ENCODE measurements around the gene ZNF776. TPM values are rescaled to one million over a fixed set of nuclear protein-coding genes. Genes with fewer than 3 reads are reported as not detected.
A peak's percentile ranks its signal among the peaks of the same experiment; 100 is the strongest.

Gene ZNF776
- total and polyA plus RNA-seq, 2 of the 13 experiments (the other 11 are each of a cell fraction or from before 2014, with no cell fraction given) = 7.6 to 16.9 TPM

DNA sequence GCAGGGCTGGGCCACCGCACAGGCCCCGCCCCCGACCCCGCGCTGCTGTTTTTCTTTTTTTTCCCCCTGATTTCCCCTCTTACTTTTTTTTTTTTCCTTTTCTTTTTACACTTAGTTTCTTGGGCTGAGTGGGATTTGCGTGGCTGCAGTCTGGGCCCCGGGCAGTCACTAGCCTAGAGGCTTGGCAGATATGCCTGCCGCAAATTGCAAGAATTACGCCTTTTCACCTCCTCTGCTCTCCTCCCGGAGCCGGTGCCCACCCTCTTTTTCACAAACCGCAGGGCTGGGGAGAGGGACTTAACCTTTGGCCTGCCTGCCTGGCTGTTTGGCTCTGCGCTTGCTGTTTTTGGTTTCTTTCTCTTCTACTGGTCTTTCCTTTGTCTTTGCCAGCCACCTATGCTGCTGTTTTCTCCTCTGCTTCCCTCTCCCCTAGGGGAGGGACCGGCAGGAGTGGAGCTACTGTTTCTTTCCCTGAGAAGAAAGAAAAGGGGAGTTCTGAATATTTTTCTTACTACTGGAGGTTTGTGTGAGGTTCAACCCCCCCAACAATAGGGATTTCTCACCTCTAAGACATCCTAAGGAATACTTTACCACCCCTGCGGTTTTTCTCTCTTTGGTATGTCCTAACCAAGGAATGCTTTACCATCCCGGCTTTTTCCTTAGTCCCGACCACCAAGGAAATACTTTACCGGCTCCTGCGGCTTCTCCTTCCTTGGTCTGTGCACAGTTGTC, 57.1 kb downstream of the ZNF776 start:
- H3K27me3 ChIP-seq (ENCODE audit: control insufficient read depth in 1 of 2, insufficient read depth in 2 of 2, low read length in 2 of 2) = no peaks in the 10 kb centered on the region
- BruUV-seq (replicated peaks) = no TSS peak
- ATAC-seq (peak; percentile 82), FAIRE-seq (no peak), DNase-seq (ENCODE audit: low spot score) (peak; percentile 30)
- peak overlapping the region; percentile 47 for H3K9ac ChIP-seq (ENCODE audit: insufficient read depth, low read depth, low read length)
- in situ Hi-C loops (cut with HindIII; ENCODE audit: extremely low pct_ligation_motif_present, low pct_unique_long_range_greater_than_20kb) = no loop called here
- peaks cover 7 to 17% of the 10 kb centered on the region in 2 experiments; a peak in 4 of 5 replicates for H3K36me3 ChIP-seq (replicated peaks in 1 of 2; ENCODE audit: control insufficient read depth in 1 of 2, insufficient read depth in 2 of 2, low read length in 2 of 2)
- H2AFZ ChIP-seq (ENCODE audit: low read length) = no peak overlapping the region
- H4K20me1 ChIP-seq (ENCODE audit: insufficient read depth, low read length) = no peaks in the 10 kb centered on the region
- H3K4me3 ChIP-seq (replicated peaks in 1 of 3; ENCODE audit: insufficient read depth in 1 of 3, low read depth in 2 of 3, low read length in 3 of 3) = peak overlapping the region; percentile 56 to 59 (median 59)
- no peaks in the 10 kb centered on the region for H3K79me2 ChIP-seq (ENCODE audit: insufficient read depth, low read length)
- WGBS (ENCODE audit: low lambda C conversion rate) = 49% methylated on average over 19 of the region's 19 CpGs
- peak overlapping the region; percentile 57 for H3K27ac ChIP-seq (ENCODE audit: extremely low read length, insufficient read depth, low read length)
- intact Hi-C loops (cut with micrococcal nuclease; ENCODE audit: unreplicated experiment) = no loop called here
- H3K4me1 ChIP-seq (ENCODE audit: insufficient read depth, low read length) = peaks cover 6% of the 10 kb centered on the region; the same call in 1 of the 2 replicates
- peak overlapping the region; percentile 47 for H3K4me2 ChIP-seq (ENCODE audit: low read depth, low read length)
- H3K9me3 ChIP-seq (ENCODE audit: low read length) = no peaks in the 10 kb centered on the region
- ChIA-PET POLR2A (interaction anchor here (0.9 to 1.2 kb wide), 2 partner anchors 11 to 49 kb away, joined by 3 to 5 read pairs; partner anchors contain the start of gene ZNF552), CTCF (ENCODE audit: low intra/inter-chr PET ratio, low total read pairs) (no interaction called here)
- TF ChIP-seq ZNF251 (CRISPR knock-in tag; IDR thresholded peaks at IDR 0.05) (no peak), SAP130 (CRISPR knock-in tag; IDR thresholded peaks at IDR 0.05; ENCODE audit: low read depth) (peak; percentile 37; the same call in 1 of the 2 replicates), ZNF382 (CRISPR knock-in tag; IDR thresholded peaks at IDR 0.05; ENCODE audit: borderline replicate concordance) (no peak), HNRNPL (IDR thresholded peaks at IDR 0.05; ENCODE audit: low read depth, low read length) (no peak), ZNF292 (CRISPR knock-in tag; IDR thresholded peaks at IDR 0.05; ENCODE audit: borderline replicate concordance, low read depth) (no peak), ZNF782 (CRISPR knock-in tag; IDR thresholded peaks at IDR 0.05; ENCODE audit: borderline replicate concordance) (no peak), NCOR1 (IDR thresholded peaks at IDR 0.05; ENCODE audit: borderline replicate concordance, low read length) (no peak), ZNF496 (CRISPR knock-in tag; IDR thresholded peaks at IDR 0.05; ENCODE audit: insufficient replicate concordance) (no peak), LCORL (IDR thresholded peaks at IDR 0.05) (no peak), LCORL (CRISPR knock-in tag; IDR thresholded peaks at IDR 0.05) (no peak)
- TF ChIP-seq, protein P1, sequence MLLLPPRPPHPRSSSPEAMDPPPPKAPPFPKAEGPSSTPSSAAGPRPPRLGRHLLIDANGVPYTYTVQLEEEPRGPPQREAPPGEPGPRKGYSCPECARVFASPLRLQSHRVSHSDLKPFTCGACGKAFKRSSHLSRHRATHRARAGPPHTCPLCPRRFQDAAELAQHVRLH (CRISPR knock-in tag; IDR thresholded peaks at IDR 0.05; ENCODE audit: borderline replicate concordance, low read depth) = no peak
- TF ChIP-seq, protein P2, sequence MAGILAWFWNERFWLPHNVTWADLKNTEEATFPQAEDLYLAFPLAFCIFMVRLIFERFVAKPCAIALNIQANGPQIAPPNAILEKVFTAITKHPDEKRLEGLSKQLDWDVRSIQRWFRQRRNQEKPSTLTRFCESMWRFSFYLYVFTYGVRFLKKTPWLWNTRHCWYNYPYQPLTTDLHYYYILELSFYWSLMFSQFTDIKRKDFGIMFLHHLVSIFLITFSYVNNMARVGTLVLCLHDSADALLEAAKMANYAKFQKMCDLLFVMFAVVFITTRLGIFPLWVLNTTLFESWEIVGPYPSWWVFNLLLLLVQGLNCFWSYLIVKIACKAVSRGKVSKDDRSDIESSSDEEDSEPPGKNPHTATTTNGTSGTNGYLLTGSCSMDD (CRISPR knock-in tag; IDR thresholded peaks at IDR 0.05) = no peak
- TF ChIP-seq, protein P3, sequence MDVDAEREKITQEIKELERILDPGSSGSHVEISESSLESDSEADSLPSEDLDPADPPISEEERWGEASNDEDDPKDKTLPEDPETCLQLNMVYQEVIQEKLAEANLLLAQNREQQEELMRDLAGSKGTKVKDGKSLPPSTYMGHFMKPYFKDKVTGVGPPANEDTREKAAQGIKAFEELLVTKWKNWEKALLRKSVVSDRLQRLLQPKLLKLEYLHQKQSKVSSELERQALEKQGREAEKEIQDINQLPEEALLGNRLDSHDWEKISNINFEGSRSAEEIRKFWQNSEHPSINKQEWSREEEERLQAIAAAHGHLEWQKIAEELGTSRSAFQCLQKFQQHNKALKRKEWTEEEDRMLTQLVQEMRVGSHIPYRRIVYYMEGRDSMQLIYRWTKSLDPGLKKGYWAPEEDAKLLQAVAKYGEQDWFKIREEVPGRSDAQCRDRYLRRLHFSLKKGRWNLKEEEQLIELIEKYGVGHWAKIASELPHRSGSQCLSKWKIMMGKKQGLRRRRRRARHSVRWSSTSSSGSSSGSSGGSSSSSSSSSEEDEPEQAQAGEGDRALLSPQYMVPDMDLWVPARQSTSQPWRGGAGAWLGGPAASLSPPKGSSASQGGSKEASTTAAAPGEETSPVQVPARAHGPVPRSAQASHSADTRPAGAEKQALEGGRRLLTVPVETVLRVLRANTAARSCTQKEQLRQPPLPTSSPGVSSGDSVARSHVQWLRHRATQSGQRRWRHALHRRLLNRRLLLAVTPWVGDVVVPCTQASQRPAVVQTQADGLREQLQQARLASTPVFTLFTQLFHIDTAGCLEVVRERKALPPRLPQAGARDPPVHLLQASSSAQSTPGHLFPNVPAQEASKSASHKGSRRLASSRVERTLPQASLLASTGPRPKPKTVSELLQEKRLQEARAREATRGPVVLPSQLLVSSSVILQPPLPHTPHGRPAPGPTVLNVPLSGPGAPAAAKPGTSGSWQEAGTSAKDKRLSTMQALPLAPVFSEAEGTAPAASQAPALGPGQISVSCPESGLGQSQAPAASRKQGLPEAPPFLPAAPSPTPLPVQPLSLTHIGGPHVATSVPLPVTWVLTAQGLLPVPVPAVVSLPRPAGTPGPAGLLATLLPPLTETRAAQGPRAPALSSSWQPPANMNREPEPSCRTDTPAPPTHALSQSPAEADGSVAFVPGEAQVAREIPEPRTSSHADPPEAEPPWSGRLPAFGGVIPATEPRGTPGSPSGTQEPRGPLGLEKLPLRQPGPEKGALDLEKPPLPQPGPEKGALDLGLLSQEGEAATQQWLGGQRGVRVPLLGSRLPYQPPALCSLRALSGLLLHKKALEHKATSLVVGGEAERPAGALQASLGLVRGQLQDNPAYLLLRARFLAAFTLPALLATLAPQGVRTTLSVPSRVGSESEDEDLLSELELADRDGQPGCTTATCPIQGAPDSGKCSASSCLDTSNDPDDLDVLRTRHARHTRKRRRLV (CRISPR knock-in tag; IDR thresholded peaks at IDR 0.05) = no peak
- TF ChIP-seq, protein P4, sequence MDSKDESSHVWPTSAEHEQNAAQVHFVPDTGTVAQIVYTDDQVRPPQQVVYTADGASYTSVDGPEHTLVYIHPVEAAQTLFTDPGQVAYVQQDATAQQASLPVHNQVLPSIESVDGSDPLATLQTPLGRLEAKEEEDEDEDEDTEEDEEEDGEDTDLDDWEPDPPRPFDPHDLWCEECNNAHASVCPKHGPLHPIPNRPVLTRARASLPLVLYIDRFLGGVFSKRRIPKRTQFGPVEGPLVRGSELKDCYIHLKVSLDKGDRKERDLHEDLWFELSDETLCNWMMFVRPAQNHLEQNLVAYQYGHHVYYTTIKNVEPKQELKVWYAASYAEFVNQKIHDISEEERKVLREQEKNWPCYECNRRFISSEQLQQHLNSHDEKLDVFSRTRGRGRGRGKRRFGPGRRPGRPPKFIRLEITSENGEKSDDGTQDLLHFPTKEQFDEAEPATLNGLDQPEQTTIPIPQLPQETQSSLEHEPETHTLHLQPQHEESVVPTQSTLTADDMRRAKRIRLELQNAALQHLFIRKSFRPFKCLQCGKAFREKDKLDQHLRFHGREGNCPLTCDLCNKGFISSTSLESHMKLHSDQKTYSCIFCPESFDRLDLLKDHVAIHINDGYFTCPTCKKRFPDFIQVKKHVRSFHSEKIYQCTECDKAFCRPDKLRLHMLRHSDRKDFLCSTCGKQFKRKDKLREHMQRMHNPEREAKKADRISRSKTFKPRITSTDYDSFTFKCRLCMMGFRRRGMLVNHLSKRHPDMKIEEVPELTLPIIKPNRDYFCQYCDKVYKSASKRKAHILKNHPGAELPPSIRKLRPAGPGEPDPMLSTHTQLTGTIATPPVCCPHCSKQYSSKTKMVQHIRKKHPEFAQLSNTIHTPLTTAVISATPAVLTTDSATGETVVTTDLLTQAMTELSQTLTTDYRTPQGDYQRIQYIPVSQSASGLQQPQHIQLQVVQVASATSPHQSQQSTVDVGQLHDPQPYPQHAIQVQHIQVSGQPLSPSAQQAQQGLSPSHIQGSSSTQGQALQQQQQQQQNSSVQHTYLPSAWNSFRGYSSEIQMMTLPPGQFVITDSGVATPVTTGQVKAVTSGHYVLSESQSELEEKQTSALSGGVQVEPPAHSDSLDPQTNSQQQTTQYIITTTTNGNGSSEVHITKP (CRISPR knock-in tag; IDR thresholded peaks at IDR 0.05; ENCODE audit: low read depth) = peak; percentile 76
